HG03159 (cell line): Measurements from ENCODE around the gene ACACB.

Experiments
- ATAC-seq: cut with Tn5 transposase; IDR thresholded peaks from one replicate; pipeline ENCODE4 v1.9.1; 2021; ENCODE audit warnings: mild to moderate bottlenecking, moderate library complexity; ENCODE audit not compliant: unreplicated experiment

ACACB gene

GRCh38 chr12:109294286-109294796, 178.0 kb downstream of the ACACB start:
- no peak for ATAC-seq

GRCh38 chr12:109295764-109296425, 179.5 kb downstream of the ACACB start:
- ATAC-seq = no peak

- no peak for ATAC-seq
Measured at GRCh38 chr12:109296431-109296830, 180.0 kb downstream of the ACACB start.

GRCh38 chr12:109299849-109300248, 183.5 kb downstream of the ACACB start:
- ATAC-seq = no peak

GRCh38 chr12:109301643-109302168, 185.3 kb downstream of the ACACB start:
- no peak for ATAC-seq

GRCh38 chr12:109302358-109302757, 186.0 kb downstream of the ACACB start:
- no peak for ATAC-seq

GRCh38 chr12:109302770-109303169, 186.4 kb downstream of the ACACB start:
- no peak for ATAC-seq

GRCh38 chr12:109304485-109304884, 188.1 kb downstream of the ACACB start:
- no peak for ATAC-seq

GRCh38 chr12:109305547-109305946, 189.2 kb downstream of the ACACB start:
- ATAC-seq = no peak

GRCh38 chr12:109307051-109307450, 190.7 kb downstream of the ACACB start:
- ATAC-seq = no peak

- ATAC-seq = no peak
Measured at GRCh38 chr12:109308534-109309380, 192.4 kb downstream of the ACACB start, which contains the start of gene FOXN4. FOXN4 (minus strand) TSS chr12:109309284; CDS start chr12:109308321, 963 bp downstream.

GRCh38 chr12:109309381-109310246, 193.2 kb downstream of the ACACB start:
- no peak for ATAC-seq

GRCh38 chr12:109310247-109311125, 194.1 kb downstream of the ACACB start:
- ATAC-seq = no peak
